A673 (cell line): ENCODE measurements around the gene SATB1. TPM values are rescaled to one million over a fixed set of nuclear protein-coding genes. Genes with fewer than 3 reads are reported as not detected.

Experiments used
- BruUV-seq: library from RNA; stranded (reverse); fragments of 400-500 nt; replicated peaks from 2 replicates; lab custom pipeline; 2021; lab: Mats Ljungman, UMichigan
- CTCF ChIA-PET: fragments of 300-600 bp; sonication (Branson Sonifier 250); formaldehyde crosslinking; loops from one replicate; lab custom pipeline; 2022; ENCODE audit warnings: antibody characterized with exemption; lab: Charles Lee
- POLR2A ChIA-PET: fragments of 300-600 bp; sonication (Branson Sonifier 250); formaldehyde crosslinking; loops from one replicate; lab custom pipeline; 2022; ENCODE audit warnings: antibody characterized with exemption; ENCODE audit not compliant: low non-redundant PET; lab: Charles Lee
- DNase-seq: peaks from one replicate; pipeline ENCODE4 v3.0.0-alpha.2; 2015; ENCODE audit warnings: low spot score
- H3K27ac ChIP-seq: fragments of 200-600 bp; sonication (generic); 2 replicates; pipeline ENCODE4 v1.5.1; 2016; ENCODE audit warnings: mixed run types, low read depth, mild to moderate bottlenecking, mixed read lengths, antibody characterized with exemption, low read length; ENCODE audit not compliant: poor library complexity, severe bottlenecking
- H3K27me3 ChIP-seq: fragments of 200-600 bp; sonication (generic); replicated peaks from 2 replicates; pipeline ENCODE4 v1.6.1; 2017; ENCODE audit warnings: mixed run types, low read depth, mild to moderate bottlenecking, mixed read lengths, antibody characterized with exemption, low read length; ENCODE audit not compliant: insufficient read depth, poor library complexity
- H3K36me3 ChIP-seq: fragments of 200-600 bp; sonication (generic); 2 replicates; pipeline ENCODE4 v1.6.1; 2016; ENCODE audit warnings: mixed run types, mild to moderate bottlenecking, mixed read lengths, antibody characterized with exemption, low read length; ENCODE audit not compliant: insufficient read depth, poor library complexity, severe bottlenecking
- H3K4me1 ChIP-seq: fragments of 200-600 bp; sonication (generic); 2 replicates; pipeline ENCODE4 v1.6.1; 2017; ENCODE audit warnings: mixed run types, mild to moderate bottlenecking, mixed read lengths, antibody characterized with exemption, low read length; ENCODE audit not compliant: insufficient read depth, poor library complexity, severe bottlenecking
- H3K4me3 ChIP-seq: fragments of 200-600 bp; sonication (generic); 2 replicates; pipeline ENCODE4 v1.5.1; 2016; ENCODE audit warnings: low read depth, mixed run types, mild to moderate bottlenecking, mixed read lengths, low read length; ENCODE audit not compliant: poor library complexity, severe bottlenecking
- H3K9me3 ChIP-seq: fragments of 200-600 bp; sonication (generic); 2 replicates; pipeline ENCODE4 v1.6.1; 2016; ENCODE audit warnings: mixed run types, low read depth, mild to moderate bottlenecking, mixed read lengths, antibody characterized with exemption, low read length; ENCODE audit not compliant: poor library complexity, severe bottlenecking
- CTCF ChIP-seq: fragments of 300-800, 200-600 bp; sonication (generic); conservative IDR thresholded peaks from 2 replicates; pipeline ENCODE4 v1.5.1; 2017; ENCODE audit warnings: low read depth, mild to moderate bottlenecking, antibody characterized with exemption, low read length, moderate library complexity, mixed read lengths
- EZH2 ChIP-seq: fragments of 200-600 bp; sonication (generic); IDR thresholded peaks from 2 replicates; pipeline ENCODE4 v1.6.1; 2017; ENCODE audit warnings: borderline replicate concordance, low read depth, mild to moderate bottlenecking, mixed read lengths, antibody characterized with exemption, low read length; ENCODE audit not compliant: poor library complexity, severe bottlenecking
- intact Hi-C: fragments of 100-400 bp; cut with micrococcal nuclease; formaldehyde crosslinking; loops from one replicate; pipeline ENCODE4 v1.10.0; 2022; ENCODE audit not compliant: unreplicated experiment
- total RNA-seq: library from RNA; stranded (reverse); gene quantifications from 2 replicates; pipeline ENCODE4 v1.2.3, GENCODE V29; 2021

Gene SATB1
- total RNA-seq, 1 experiment from 2014 or later: 5.9 TPM

- Histone ChIP-seq H3K9me3 (no peaks in the 10 kb centered on the region), H3K4me1 (peaks cover 4% of the 10 kb centered on the region), H3K4me3 (no peak overlapping the region), H3K27me3 (no peaks in the 10 kb centered on the region), H3K36me3 (no peaks in the 10 kb centered on the region), H3K27ac (no peak overlapping the region)
- POLR2A ChIA-PET: no interaction called here
- no peak for TF ChIP-seq EZH2
- TF ChIP-seq CTCF: no peak
- intact Hi-C loops: no loop called here
- no TSS peak for BruUV-seq
- CTCF ChIA-PET: no interaction called here
- no peak for DNase-seq
Observed at GRCh38 chr3:18419232-18419631, 5.9 kb downstream of the SATB1 start.

GRCh38 chr3:18417904-18418572 lies 7.1 kb downstream of the SATB1 start:
- Histone ChIP-seq H3K27me3 (no peaks in the 10 kb centered on the region), H3K27ac (no peak overlapping the region), H3K36me3 (no peaks in the 10 kb centered on the region), H3K4me1 (no peaks in the 10 kb centered on the region), H3K4me3 (no peak overlapping the region), H3K9me3 (no peaks in the 10 kb centered on the region)
- no TSS peak for BruUV-seq
- DNase-seq: no peak
- intact Hi-C loops: no loop called here
- ChIA-PET POLR2A (no interaction called here), CTCF (no interaction called here)
- TF ChIP-seq CTCF: no peak
- no peak for TF ChIP-seq EZH2

DNA sequence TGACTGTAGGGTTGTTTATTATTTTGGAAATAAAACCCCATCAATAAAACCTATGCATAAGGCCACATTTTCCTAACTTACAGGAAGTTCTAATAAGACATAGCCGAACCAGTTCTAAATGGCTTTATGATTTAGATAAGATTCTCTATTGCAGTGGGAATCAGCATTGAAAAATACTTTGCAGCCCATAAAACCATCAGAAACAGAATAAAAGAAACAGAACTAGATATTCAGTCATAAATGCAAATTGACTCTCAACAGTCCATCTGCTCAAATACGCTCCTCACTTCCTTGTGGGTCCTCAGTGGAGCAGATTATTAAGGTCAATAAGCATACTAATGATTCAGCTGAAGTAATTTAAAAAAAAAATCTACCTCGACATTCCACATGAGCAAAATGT lies 8.8 kb downstream of the SATB1 start:
- ChIA-PET POLR2A (no interaction called here), CTCF (no interaction called here)
- Histone ChIP-seq H3K4me1 (no peaks in the 10 kb centered on the region), H3K27ac (no peak overlapping the region), H3K9me3 (no peaks in the 10 kb centered on the region), H3K4me3 (no peak overlapping the region), H3K27me3 (no peaks in the 10 kb centered on the region), H3K36me3 (no peaks in the 10 kb centered on the region)
- no peak for TF ChIP-seq CTCF
- no peak for TF ChIP-seq EZH2
- BruUV-seq: no TSS peak
- no peak for DNase-seq
- intact Hi-C loops: no loop called here
